OCI-LY3 (cell line): Measurements from ENCODE around the gene AFAP1.

Experiments used
- EZH2phosphoT487 ChIP-seq: fragments of 200-600 bp; shearing (Covaris generic); IDR thresholded peaks from 2 replicates; pipeline ENCODE4 v1.6.1; 2018; ENCODE audit warnings: antibody characterized with exemption, mixed run types, low read depth
- TF ChIP-seq, protein P1 (sequence below): fragments of 200-600, 300-600 bp; sonication (generic); IDR thresholded peaks from 2 replicates; pipeline ENCODE4 v1.5.1; 2014; ENCODE audit warnings: antibody characterized with exemption, low read length, low read depth

DNA sequence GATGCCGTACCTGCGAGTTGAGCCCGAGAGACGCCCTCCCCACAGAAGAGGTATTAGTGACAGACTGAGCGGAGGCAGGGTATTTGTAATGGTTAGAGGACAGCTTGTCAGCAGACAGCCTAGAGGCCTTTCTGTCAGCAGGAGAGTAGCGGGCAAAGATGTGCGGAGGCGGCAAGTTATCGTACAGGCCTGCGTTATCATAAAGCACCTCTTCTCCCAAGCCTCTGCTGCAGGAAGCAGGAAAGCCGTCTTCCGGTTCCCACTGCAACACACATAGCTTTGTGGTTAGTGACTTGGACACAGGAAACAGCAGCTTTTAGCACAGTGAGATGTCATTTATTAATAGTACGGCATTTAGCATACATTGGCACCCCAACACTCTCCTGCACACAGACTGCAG, 158.3 kb downstream of the AFAP1 start:
- TF ChIP-seq, protein P1, sequence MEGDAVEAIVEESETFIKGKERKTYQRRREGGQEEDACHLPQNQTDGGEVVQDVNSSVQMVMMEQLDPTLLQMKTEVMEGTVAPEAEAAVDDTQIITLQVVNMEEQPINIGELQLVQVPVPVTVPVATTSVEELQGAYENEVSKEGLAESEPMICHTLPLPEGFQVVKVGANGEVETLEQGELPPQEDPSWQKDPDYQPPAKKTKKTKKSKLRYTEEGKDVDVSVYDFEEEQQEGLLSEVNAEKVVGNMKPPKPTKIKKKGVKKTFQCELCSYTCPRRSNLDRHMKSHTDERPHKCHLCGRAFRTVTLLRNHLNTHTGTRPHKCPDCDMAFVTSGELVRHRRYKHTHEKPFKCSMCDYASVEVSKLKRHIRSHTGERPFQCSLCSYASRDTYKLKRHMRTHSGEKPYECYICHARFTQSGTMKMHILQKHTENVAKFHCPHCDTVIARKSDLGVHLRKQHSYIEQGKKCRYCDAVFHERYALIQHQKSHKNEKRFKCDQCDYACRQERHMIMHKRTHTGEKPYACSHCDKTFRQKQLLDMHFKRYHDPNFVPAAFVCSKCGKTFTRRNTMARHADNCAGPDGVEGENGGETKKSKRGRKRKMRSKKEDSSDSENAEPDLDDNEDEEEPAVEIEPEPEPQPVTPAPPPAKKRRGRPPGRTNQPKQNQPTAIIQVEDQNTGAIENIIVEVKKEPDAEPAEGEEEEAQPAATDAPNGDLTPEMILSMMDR, result no peak
- TF ChIP-seq EZH2phosphoT487, result no peak
